Subcutaneous adipose tissue (tissue), 4 donors: ENCODE data around the gene SH2D7. TPM values are rescaled to one million over a fixed set of nuclear protein-coding genes. Genes with fewer than 3 reads are reported as not detected.

Experiments
- CTCF ChIP-seq: fragments of 450-650 bp; IDR thresholded peaks from one replicate; pipeline ENCODE4 v1.5.1; 2016; ENCODE audit warnings: low read depth, mild to moderate bottlenecking, control low read depth, antibody characterized with exemption, moderate library complexity
- total RNA-seq, 4 donors: library from RNA; depleted of rRNA; stranded (reverse); fragments of >200 nt; gene quantifications; one replicate each; pipeline ENCODE4 v1.1.0, GENCODE V29; 2016

The SH2D7 gene
- total RNA-seq, 4 donors from 2014 or later: not detected

GRCh38 chr15:78080088-78080460 lies 12.3 kb upstream of the SH2D7 start:
- TF ChIP-seq CTCF: no peak

GRCh38 chr15:78082106-78082742 lies 10.1 kb upstream of the SH2D7 start:
- no peak for TF ChIP-seq CTCF

GRCh38 chr15:78082743-78083110 lies 9.6 kb upstream of the SH2D7 start:
- no peak for TF ChIP-seq CTCF

GRCh38 chr15:78083186-78083585 lies 9.2 kb upstream of the SH2D7 start:
- no peak for TF ChIP-seq CTCF

GRCh38 chr15:78083687-78084448 lies 8.5 kb upstream of the SH2D7 start:
- TF ChIP-seq CTCF: no peak

- no peak for TF ChIP-seq CTCF
Observed at GRCh38 chr15:78084449-78084750, 8.0 kb upstream of the SH2D7 start.

- TF ChIP-seq CTCF: no peak
Observed at GRCh38 chr15:78085928-78086327, 6.4 kb upstream of the SH2D7 start.
